K562 (cell line): ENCODE data around the gene CCR5AS.

Source experiments
- FOSL1 ChIP-seq: fragments of 200-800 bp; sonication (Bioruptor generic); conservative IDR thresholded peaks from 2 replicates; pipeline ENCODE4 v1.6.1; 2016; ENCODE audit warnings: missing genetic modification characterization, missing compliant biosample characterization
- HDAC2 ChIP-seq: fragments of 450-650 bp; IDR thresholded peaks from 2 replicates; pipeline ENCODE4 v1.6.1; 2016; ENCODE audit warnings: mild to moderate bottlenecking
- NR1H2 ChIP-seq: sonication (generic); formaldehyde crosslinking; IDR thresholded peaks from 2 replicates; pipeline ENCODE4 v1.4.0; 2020; ENCODE audit warnings: mild to moderate bottlenecking, missing genetic modification reagents
- RBM17 ChIP-seq: fragments of 200-400 bp; formaldehyde crosslinking; IDR thresholded peaks from 2 replicates; pipeline ENCODE4 v1.6.1; 2017; ENCODE audit warnings: low read depth, mild to moderate bottlenecking, low read length, borderline replicate concordance
- TCF7 ChIP-seq: sonication (generic); IDR thresholded peaks from 2 replicates; pipeline ENCODE4 v1.6.1; 2016; ENCODE audit warnings: antibody characterized with exemption, borderline replicate concordance
- TF ChIP-seq, protein P1 (sequence below): sonication (generic); formaldehyde crosslinking; IDR thresholded peaks from 2 replicates; pipeline ENCODE4 v1.9.0; 2022; ENCODE audit warnings: mild to moderate bottlenecking, missing genetic modification reagents
- TF ChIP-seq, protein P2 (sequence below): fragments of 200-800 bp; sonication (Bioruptor generic); IDR thresholded peaks from 2 replicates; pipeline ENCODE4 v1.6.1; 2017; ENCODE audit warnings: missing genetic modification characterization, missing compliant biosample characterization
- TF ChIP-seq, protein P3 (sequence below): IDR thresholded peaks from 3 replicates; pipeline ENCODE4 v1.6.1; 2011; ENCODE audit warnings: borderline replicate concordance, mild to moderate bottlenecking; ENCODE audit not compliant: insufficient read length, insufficient read depth

DNA sequence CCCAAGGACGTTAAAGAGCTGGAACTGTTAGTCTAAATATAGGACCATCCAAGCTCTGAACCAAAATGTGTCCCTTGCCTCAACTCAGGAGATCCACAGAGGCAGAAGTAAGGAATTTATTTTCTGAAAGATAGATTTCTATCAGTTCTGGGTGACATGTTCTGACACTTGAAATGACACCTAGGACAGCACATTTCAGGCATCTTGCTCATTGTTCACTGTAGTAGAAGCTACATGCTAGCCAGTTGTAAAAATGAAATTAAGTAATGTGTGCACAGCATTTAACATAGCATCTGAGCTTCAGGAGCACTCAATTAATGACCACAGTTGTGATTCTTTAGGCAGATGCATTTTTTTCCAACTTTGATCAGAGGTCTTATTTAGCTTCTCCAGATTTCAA, 52.4 kb downstream of the CCR5AS start:
- no peak for TF ChIP-seq RBM17
- no peak for TF ChIP-seq NR1H2 (CRISPR knock-in tag)
- TF ChIP-seq TCF7, result no peak
- TF ChIP-seq, protein P1, sequence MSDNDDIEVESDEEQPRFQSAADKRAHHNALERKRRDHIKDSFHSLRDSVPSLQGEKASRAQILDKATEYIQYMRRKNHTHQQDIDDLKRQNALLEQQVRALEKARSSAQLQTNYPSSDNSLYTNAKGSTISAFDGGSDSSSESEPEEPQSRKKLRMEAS (CRISPR knock-in tag), result no peak
- TF ChIP-seq, protein P2, sequence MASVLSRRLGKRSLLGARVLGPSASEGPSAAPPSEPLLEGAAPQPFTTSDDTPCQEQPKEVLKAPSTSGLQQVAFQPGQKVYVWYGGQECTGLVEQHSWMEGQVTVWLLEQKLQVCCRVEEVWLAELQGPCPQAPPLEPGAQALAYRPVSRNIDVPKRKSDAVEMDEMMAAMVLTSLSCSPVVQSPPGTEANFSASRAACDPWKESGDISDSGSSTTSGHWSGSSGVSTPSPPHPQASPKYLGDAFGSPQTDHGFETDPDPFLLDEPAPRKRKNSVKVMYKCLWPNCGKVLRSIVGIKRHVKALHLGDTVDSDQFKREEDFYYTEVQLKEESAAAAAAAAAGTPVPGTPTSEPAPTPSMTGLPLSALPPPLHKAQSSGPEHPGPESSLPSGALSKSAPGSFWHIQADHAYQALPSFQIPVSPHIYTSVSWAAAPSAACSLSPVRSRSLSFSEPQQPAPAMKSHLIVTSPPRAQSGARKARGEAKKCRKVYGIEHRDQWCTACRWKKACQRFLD (CRISPR knock-in tag), result no peak
- TF ChIP-seq, protein P3, sequence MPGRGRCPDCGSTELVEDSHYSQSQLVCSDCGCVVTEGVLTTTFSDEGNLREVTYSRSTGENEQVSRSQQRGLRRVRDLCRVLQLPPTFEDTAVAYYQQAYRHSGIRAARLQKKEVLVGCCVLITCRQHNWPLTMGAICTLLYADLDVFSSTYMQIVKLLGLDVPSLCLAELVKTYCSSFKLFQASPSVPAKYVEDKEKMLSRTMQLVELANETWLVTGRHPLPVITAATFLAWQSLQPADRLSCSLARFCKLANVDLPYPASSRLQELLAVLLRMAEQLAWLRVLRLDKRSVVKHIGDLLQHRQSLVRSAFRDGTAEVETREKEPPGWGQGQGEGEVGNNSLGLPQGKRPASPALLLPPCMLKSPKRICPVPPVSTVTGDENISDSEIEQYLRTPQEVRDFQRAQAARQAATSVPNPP, result no peak
- TF ChIP-seq FOSL1 (tag), result no peak
- no peak for TF ChIP-seq HDAC2
